Measurements from ENCODE around the gene RXFP1.
A peak's percentile ranks its signal among the peaks of the same experiment; 100 is the strongest.

Gene RXFP1

GRCh38 chr4:158540125-158540907 lies 18.6 kb downstream of the RXFP1 start:
- H3K4me1 ChIP-seq (ENCODE audit: control insufficient read depth, insufficient read depth, low read length): no peaks in the 10 kb centered on the region; the same call in 1 of the 2 replicates
- no peak for DNase-seq (ENCODE audit: low read depth, low spot score)

DNA sequence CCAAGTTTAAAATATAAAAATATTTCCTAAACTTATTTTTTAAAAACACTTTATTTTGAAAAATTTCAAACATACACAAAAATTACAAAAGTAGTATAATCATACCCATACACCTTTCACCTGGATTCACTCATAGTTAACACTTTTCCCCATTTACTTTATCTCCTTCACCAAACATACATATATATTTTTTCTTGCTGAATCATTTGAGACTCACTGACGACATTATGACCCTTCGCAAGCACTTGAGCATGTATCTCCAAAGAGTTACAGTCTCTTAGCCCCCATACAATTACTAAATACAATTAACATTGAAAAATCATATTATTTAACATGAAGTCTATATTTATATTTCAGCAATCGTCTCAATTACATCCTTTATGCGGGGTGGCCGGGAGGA lies 19.8 kb downstream of the RXFP1 start:
- no peak overlapping the region for H3K27ac ChIP-seq (ENCODE audit: low read length)
- no peak overlapping the region for H3K4me3 ChIP-seq (ENCODE audit: low read length)
- no peaks in the 10 kb centered on the region for H3K36me3 ChIP-seq (ENCODE audit: control insufficient read depth, insufficient read depth, low read length)
- DNase-seq (ENCODE audit: low read depth, low spot score): no peak
- no peaks in the 10 kb centered on the region for H3K27me3 ChIP-seq (ENCODE audit: control insufficient read depth, insufficient read depth, low read length)
- WGBS (ENCODE audit: insufficient coverage, insufficient read length): 100% methylated on average over 1 of the region's 5 CpGs
- H3K4me1 ChIP-seq (ENCODE audit: control insufficient read depth, insufficient read depth, low read length): no peaks in the 10 kb centered on the region; the same call in 1 of the 2 replicates
- no peaks in the 10 kb centered on the region for H3K9me3 ChIP-seq (ENCODE audit: control insufficient read depth, insufficient read depth, low read length)

More at GRCh38 chr4:158540125-158540907, 18.6 kb downstream of the RXFP1 start:
- no peaks in the 10 kb centered on the region for H3K36me3 ChIP-seq (ENCODE audit: control insufficient read depth, insufficient read depth, low read length)
- no peak overlapping the region for H3K4me3 ChIP-seq (ENCODE audit: low read length)
- H3K9me3 ChIP-seq (ENCODE audit: control insufficient read depth, insufficient read depth, low read length): no peaks in the 10 kb centered on the region
- no CpG with 5 or more reads among the region's 9 CpGs for WGBS (ENCODE audit: insufficient coverage, insufficient read length)
- H3K27ac ChIP-seq (ENCODE audit: low read length): no peak overlapping the region
- no peaks in the 10 kb centered on the region for H3K27me3 ChIP-seq (ENCODE audit: control insufficient read depth, insufficient read depth, low read length)

GRCh38 chr4:158543191-158543590 lies 21.5 kb downstream of the RXFP1 start:
- Histone ChIP-seq H3K4me3 (ENCODE audit: low read length) (no peak overlapping the region), H3K36me3 (ENCODE audit: control insufficient read depth, insufficient read depth, low read length) (no peaks in the 10 kb centered on the region), H3K27me3 (ENCODE audit: control insufficient read depth, insufficient read depth, low read length) (no peaks in the 10 kb centered on the region), H3K4me1 (ENCODE audit: control insufficient read depth, insufficient read depth, low read length) (no peaks in the 10 kb centered on the region; the same call in 1 of the 2 replicates), H3K9me3 (ENCODE audit: control insufficient read depth, insufficient read depth, low read length) (no peaks in the 10 kb centered on the region), H3K27ac (ENCODE audit: low read length) (no peak overlapping the region)
- no CpG with 5 or more reads among the region's 1 CpG for WGBS (ENCODE audit: insufficient coverage, insufficient read length)
- DNase-seq (ENCODE audit: low read depth, low spot score): no peak

- no peaks in the 10 kb centered on the region; the same call in 1 of the 2 replicates for H3K4me1 ChIP-seq (ENCODE audit: control insufficient read depth, insufficient read depth, low read length)
- DNase-seq (ENCODE audit: low read depth, low spot score): no peak
- no peaks in the 10 kb centered on the region for H3K27me3 ChIP-seq (ENCODE audit: control insufficient read depth, insufficient read depth, low read length)
- no peak overlapping the region for H3K4me3 ChIP-seq (ENCODE audit: low read length)
- H3K9me3 ChIP-seq (ENCODE audit: control insufficient read depth, insufficient read depth, low read length): no peaks in the 10 kb centered on the region
- H3K27ac ChIP-seq (ENCODE audit: low read length): no peak overlapping the region
- H3K36me3 ChIP-seq (ENCODE audit: control insufficient read depth, insufficient read depth, low read length): no peaks in the 10 kb centered on the region
- WGBS (ENCODE audit: insufficient coverage, insufficient read length): no CpG with 5 or more reads among the region's 1 CpG
Observed at GRCh38 chr4:158544141-158544540, 22.5 kb downstream of the RXFP1 start.

GRCh38 chr4:158553364-158553763 lies 31.7 kb downstream of the RXFP1 start:
- WGBS (ENCODE audit: insufficient coverage, insufficient read length): no CpG with 5 or more reads among the region's 3 CpGs
- Histone ChIP-seq H3K36me3 (ENCODE audit: control insufficient read depth, insufficient read depth, low read length) (no peaks in the 10 kb centered on the region), H3K27ac (ENCODE audit: low read length) (no peak overlapping the region), H3K9me3 (ENCODE audit: control insufficient read depth, insufficient read depth, low read length) (no peaks in the 10 kb centered on the region; the same call in 1 of the 2 replicates), H3K27me3 (ENCODE audit: control insufficient read depth, insufficient read depth, low read length) (no peaks in the 10 kb centered on the region), H3K4me3 (ENCODE audit: low read length) (no peak overlapping the region), H3K4me1 (ENCODE audit: control insufficient read depth, insufficient read depth, low read length) (no peaks in the 10 kb centered on the region)
- DNase-seq (ENCODE audit: low read depth, low spot score): no peak

DNA sequence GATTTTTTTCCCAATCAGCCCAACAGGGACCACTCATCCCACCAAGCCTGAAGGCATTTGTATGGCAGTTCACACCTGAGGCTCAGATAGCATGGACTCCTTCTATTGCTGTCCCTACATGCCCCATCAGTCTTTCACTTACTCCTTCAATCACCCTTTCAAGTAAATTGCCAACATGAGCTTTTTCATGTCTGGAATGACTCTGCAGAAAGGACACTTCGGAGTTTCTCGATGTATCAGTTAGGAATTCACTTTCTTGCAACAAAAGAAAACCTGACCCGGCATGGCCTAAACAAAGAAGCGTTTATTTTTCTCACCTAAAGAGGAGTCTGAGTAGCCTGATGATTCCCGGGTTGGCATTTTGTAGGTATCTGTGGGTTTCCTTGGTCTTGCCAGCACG lies 38.6 kb downstream of the RXFP1 start:
- Histone ChIP-seq H3K36me3 (ENCODE audit: control insufficient read depth, insufficient read depth, low read length) (no peaks in the 10 kb centered on the region), H3K4me1 (ENCODE audit: control insufficient read depth, insufficient read depth, low read length) (no peaks in the 10 kb centered on the region), H3K9me3 (ENCODE audit: control insufficient read depth, insufficient read depth, low read length) (no peaks in the 10 kb centered on the region), H3K4me3 (ENCODE audit: low read length) (no peak overlapping the region), H3K27me3 (ENCODE audit: control insufficient read depth, insufficient read depth, low read length) (no peaks in the 10 kb centered on the region), H3K27ac (ENCODE audit: low read length) (no peak overlapping the region)
- DNase-seq (ENCODE audit: low read depth, low spot score): no peak
- WGBS (ENCODE audit: insufficient coverage, insufficient read length): no CpG with 5 or more reads among the region's 6 CpGs

GRCh38 chr4:158566860-158567259 lies 45.2 kb downstream of the RXFP1 start:
- Histone ChIP-seq H3K9me3 (ENCODE audit: control insufficient read depth, insufficient read depth, low read length) (no peaks in the 10 kb centered on the region), H3K4me1 (ENCODE audit: control insufficient read depth, insufficient read depth, low read length) (no peaks in the 10 kb centered on the region), H3K27me3 (ENCODE audit: control insufficient read depth, insufficient read depth, low read length) (no peaks in the 10 kb centered on the region), H3K27ac (ENCODE audit: low read length) (no peak overlapping the region), H3K36me3 (ENCODE audit: control insufficient read depth, insufficient read depth, low read length) (no peaks in the 10 kb centered on the region), H3K4me3 (ENCODE audit: low read length) (no peak overlapping the region)
- DNase-seq (ENCODE audit: low read depth, low spot score): no peak
- WGBS (ENCODE audit: insufficient coverage, insufficient read length): no CpG with 5 or more reads among the region's 18 CpGs

DNA sequence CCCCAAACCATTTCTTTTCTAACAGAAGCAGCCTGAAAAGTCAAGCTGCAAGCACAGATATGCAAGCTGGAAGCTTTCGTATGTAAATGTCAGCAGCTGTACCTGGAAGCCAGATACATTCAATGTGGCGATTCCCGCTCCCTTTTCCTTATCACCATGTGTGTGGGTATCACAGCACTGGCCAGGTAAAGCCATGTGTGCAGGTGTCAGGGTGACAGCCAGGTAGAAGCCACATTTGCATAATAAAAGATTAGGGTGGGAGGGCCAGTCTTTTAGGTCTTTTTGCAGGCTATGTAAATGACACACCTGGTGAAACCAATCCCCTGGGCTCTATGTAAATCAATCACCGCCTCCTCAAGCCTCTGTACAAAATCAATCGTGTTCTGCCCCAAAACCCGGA lies 50.1 kb downstream of the RXFP1 start:
- Histone ChIP-seq H3K4me1 (ENCODE audit: control insufficient read depth, insufficient read depth, low read length) (peaks cover 2% of the 10 kb centered on the region), H3K27me3 (ENCODE audit: control insufficient read depth, insufficient read depth, low read length) (no peaks in the 10 kb centered on the region), H3K9me3 (ENCODE audit: control insufficient read depth, insufficient read depth, low read length) (no peaks in the 10 kb centered on the region), H3K36me3 (ENCODE audit: control insufficient read depth, insufficient read depth, low read length) (no peaks in the 10 kb centered on the region; the same call in 1 of the 2 replicates), H3K4me3 (ENCODE audit: low read length) (no peak overlapping the region), H3K27ac (ENCODE audit: low read length) (no peak overlapping the region)
- WGBS (ENCODE audit: insufficient coverage, insufficient read length): no CpG with 5 or more reads among the region's 6 CpGs
- DNase-seq (ENCODE audit: low read depth, low spot score): peak; percentile 54

DNA sequence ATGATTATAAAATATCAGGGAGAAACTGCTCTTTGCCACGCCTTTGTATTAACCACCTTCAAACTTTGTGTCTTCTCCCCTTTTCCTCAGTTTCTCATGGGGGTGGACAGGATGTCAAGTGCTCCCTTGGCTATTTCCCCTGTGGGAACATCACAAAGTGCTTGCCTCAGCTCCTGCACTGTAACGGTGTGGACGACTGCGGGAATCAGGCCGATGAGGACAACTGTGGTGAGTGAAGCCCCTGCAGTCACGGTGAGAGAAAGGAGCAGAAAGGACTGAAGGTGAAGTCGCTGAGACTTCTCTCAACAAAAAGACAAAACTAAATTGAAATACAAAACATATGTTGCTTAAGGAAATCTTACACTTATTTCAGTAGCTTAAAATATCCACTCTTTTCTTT lies 50.9 kb downstream of the RXFP1 start:
- no peak for DNase-seq (ENCODE audit: low read depth, low spot score)
- WGBS (ENCODE audit: insufficient coverage, insufficient read length): no CpG with 5 or more reads among the region's 7 CpGs
- Histone ChIP-seq H3K36me3 (ENCODE audit: control insufficient read depth, insufficient read depth, low read length) (no peaks in the 10 kb centered on the region; the same call in 1 of the 2 replicates), H3K4me1 (ENCODE audit: control insufficient read depth, insufficient read depth, low read length) (peaks cover 2% of the 10 kb centered on the region), H3K27ac (ENCODE audit: low read length) (no peak overlapping the region), H3K4me3 (ENCODE audit: low read length) (no peak overlapping the region), H3K27me3 (ENCODE audit: control insufficient read depth, insufficient read depth, low read length) (no peaks in the 10 kb centered on the region), H3K9me3 (ENCODE audit: control insufficient read depth, insufficient read depth, low read length) (no peaks in the 10 kb centered on the region)

DNA sequence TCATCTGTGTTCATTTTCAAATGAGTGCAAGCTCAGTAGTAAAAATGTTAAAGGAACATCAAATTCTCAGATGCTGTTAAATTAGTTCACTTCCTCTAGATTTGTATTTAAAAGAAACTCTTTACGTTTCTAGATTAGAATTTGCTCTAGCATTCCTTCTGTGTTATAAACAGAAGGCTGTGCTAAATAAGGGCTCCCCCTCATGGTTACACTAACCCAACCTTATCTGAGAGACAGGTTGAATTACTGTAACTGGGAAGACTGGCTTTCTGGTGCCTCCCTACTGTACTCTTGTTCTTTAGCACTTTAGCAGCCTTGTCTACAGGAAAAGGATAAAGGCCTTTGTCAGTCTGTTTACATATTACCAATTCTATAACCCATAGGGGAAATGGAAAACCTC lies 56.8 kb downstream of the RXFP1 start:
- no peaks in the 10 kb centered on the region for H3K27me3 ChIP-seq (ENCODE audit: control insufficient read depth, insufficient read depth, low read length)
- no peaks in the 10 kb centered on the region for H3K36me3 ChIP-seq (ENCODE audit: control insufficient read depth, insufficient read depth, low read length)
- WGBS (ENCODE audit: insufficient coverage, insufficient read length): no CpG with 5 or more reads among the region's 1 CpG
- H3K4me3 ChIP-seq (ENCODE audit: low read length): no peak overlapping the region
- H3K27ac ChIP-seq (ENCODE audit: low read length): no peak overlapping the region
- H3K4me1 ChIP-seq (ENCODE audit: control insufficient read depth, insufficient read depth, low read length): 0 out of 2 replicates have a peak, but pooled peaks cover 1% of the 10 kb centered on the region
- no peaks in the 10 kb centered on the region for H3K9me3 ChIP-seq (ENCODE audit: control insufficient read depth, insufficient read depth, low read length)
- DNase-seq (ENCODE audit: low read depth, low spot score): no peak

DNA sequence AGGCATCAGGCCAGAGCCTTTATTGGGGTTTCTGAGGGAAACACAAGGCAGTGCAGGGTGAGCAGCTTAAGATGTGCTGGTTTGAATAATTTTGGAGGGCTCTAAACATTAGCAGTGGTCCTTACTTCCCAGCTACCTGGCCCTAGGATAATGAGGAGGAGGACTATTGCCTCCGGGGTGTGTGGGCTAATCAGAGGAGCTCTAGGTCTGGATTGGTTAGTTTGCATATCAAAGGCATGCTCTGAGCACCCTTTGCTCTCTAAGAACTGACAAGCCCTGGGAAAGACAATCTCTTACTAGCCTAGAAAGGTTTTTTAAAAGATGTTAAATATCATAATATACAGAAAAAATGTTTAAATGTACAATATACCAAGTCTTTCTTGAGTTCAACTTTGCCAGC lies 58.4 kb downstream of the RXFP1 start:
- Histone ChIP-seq H3K4me3 (ENCODE audit: low read length) (no peak overlapping the region), H3K27ac (ENCODE audit: low read length) (no peak overlapping the region), H3K4me1 (ENCODE audit: control insufficient read depth, insufficient read depth, low read length) (0 out of 2 replicates have a peak, but pooled peaks cover 1% of the 10 kb centered on the region), H3K36me3 (ENCODE audit: control insufficient read depth, insufficient read depth, low read length) (no peaks in the 10 kb centered on the region), H3K9me3 (ENCODE audit: control insufficient read depth, insufficient read depth, low read length) (no peaks in the 10 kb centered on the region), H3K27me3 (ENCODE audit: control insufficient read depth, insufficient read depth, low read length) (no peaks in the 10 kb centered on the region)
- no CpG with 5 or more reads among the region's 1 CpG for whole genome bisulfite sequencing (ENCODE audit: insufficient coverage, insufficient read length)
- DNase-seq (ENCODE audit: low read depth, low spot score): no peak

Measured in iPS DF 6.9 (cell line).